Neural crest cell (in vitro differentiated cells): ENCODE results near the gene NFATC1. TPM values are rescaled to one million over a fixed set of nuclear protein-coding genes. Genes with fewer than 3 reads are reported as not detected.

Experiments used
- DNase-seq: peaks from one replicate; pipeline ENCODE4 v3.0.0; 2021; ENCODE audit warnings: low read depth, mixed read lengths, low spot score
- H3K27ac Mint-ChIP-seq: one replicate; pipeline ENCODE4 v1.8.0; 2021; ENCODE audit warnings: mild to moderate bottlenecking, mixed read lengths; ENCODE audit not compliant: unreplicated experiment
- H3K27me3 Mint-ChIP-seq: 2 replicates; pipeline ENCODE4 v1.8.0; 2021; ENCODE audit warnings: low read depth, mild to moderate bottlenecking, mixed read lengths
- H3K36me3 Mint-ChIP-seq: 2 replicates; pipeline ENCODE4 v1.8.0; 2021; ENCODE audit warnings: low read depth, mild to moderate bottlenecking, mixed read lengths
- H3K4me1 Mint-ChIP-seq: 2 replicates; pipeline ENCODE4 v1.8.0; 2021; ENCODE audit warnings: mixed read lengths
- H3K4me3 Mint-ChIP-seq: one replicate; pipeline ENCODE4 v1.8.0; 2021; ENCODE audit warnings: mild to moderate bottlenecking, mixed read lengths
- H3K9me3 Mint-ChIP-seq: 2 replicates; pipeline ENCODE4 v1.8.0; 2021; ENCODE audit warnings: mixed read lengths
- total RNA-seq: library from RNA; stranded (reverse); gene quantifications from 2 replicates; pipeline ENCODE4 v1.2.1, GENCODE V29; 2021
- TF ChIP-seq, protein P1 (sequence below): fragments of 200-600 bp; sonication (generic); conservative IDR thresholded peaks from 2 replicates; pipeline ENCODE4 v1.5.0; 2021; ENCODE audit warnings: antibody characterized with exemption, mild to moderate bottlenecking

Gene NFATC1
- total RNA-seq, 1 donor from 2014 or later, result 2.4 TPM

DNA sequence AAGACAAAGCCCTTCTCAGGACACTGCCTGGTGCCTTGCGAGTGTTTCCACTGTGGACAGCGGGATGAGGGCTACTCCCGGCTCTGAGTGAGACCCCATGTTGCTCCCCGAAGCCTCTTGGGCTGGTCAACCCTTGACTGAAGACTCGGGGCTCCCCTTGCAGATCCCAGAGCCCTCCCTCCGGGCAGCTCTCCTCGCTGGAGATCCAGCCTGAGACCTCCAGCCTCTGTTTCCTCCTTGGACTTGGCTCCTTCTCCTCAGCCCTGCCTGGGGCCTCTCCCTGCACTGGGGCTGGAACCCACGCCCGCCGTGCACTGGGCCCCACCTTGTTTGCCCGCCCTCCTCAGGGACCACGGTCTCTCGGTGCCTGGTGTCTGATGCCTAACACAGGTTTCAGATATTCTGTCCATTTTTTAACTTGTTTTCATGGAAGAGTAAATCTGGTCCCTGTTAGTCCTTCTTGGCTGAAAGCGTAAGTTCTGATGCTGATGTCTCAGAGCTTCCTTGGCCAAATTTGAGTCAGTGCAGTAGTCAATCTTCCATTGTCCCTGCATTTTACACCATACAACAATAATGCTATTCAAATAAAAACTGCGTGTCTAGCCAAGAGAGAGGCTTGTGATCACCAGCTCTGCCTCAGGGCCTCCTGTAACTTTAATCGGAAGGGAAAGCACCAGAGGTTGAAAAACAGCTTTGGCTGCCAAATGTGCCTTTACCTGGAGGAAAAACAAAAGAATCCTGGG lies 144.6 kb downstream of the NFATC1 start:
- Mint-ChIP-seq H3K4me1 (no peaks in the 10 kb centered on the region), H3K36me3 (peaks cover 3% of the 10 kb centered on the region), H3K27ac (no peak overlapping the region), H3K27me3 (peaks cover 5% of the 10 kb centered on the region), H3K4me3 (no peak overlapping the region), H3K9me3 (peaks cover 12% of the 10 kb centered on the region)
- no peak for DNase-seq
- TF ChIP-seq, protein P1, sequence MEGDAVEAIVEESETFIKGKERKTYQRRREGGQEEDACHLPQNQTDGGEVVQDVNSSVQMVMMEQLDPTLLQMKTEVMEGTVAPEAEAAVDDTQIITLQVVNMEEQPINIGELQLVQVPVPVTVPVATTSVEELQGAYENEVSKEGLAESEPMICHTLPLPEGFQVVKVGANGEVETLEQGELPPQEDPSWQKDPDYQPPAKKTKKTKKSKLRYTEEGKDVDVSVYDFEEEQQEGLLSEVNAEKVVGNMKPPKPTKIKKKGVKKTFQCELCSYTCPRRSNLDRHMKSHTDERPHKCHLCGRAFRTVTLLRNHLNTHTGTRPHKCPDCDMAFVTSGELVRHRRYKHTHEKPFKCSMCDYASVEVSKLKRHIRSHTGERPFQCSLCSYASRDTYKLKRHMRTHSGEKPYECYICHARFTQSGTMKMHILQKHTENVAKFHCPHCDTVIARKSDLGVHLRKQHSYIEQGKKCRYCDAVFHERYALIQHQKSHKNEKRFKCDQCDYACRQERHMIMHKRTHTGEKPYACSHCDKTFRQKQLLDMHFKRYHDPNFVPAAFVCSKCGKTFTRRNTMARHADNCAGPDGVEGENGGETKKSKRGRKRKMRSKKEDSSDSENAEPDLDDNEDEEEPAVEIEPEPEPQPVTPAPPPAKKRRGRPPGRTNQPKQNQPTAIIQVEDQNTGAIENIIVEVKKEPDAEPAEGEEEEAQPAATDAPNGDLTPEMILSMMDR, result no peak

DNA sequence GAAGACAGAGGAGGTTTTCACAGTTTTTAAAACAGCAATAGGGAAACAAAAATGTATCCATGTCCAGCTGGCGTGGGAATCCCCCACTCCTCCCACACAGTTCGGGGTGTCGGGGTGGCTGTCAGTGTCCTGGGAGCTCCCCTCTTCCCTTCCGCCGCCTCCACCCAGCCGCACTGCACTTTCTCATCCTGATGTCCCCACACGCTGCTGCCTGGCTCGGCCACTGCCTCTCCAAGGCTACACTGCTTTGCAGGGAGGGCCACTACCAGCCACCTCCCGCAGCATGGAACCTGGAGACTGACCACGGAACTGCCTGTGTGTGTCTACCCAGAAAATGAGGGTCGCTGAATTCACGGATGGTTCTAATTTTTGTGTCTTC lies 145.2 kb downstream of the NFATC1 start:
- H3K27ac Mint-ChIP-seq, result no peak overlapping the region
- DNase-seq, result no peak

DNA sequence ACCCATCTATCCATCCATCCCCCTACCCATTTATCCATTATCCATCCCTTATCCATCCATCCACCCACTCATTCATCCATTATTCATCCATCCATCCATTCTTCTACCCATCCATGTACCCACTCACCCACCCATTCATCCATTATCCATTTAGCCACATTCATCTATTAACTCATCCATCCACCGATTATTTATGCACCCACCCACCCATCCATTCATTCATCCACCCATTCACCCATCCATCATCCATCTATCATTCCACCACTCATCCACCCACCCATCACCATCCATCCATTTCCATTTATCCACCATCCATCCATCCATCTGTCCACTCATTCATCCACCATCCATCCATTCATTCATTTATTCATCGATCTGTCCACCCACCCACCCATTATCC lies 146.5 kb downstream of the NFATC1 start:
- TF ChIP-seq, protein P1, result no peak
- no peak for DNase-seq
- Mint-ChIP-seq H3K27ac (no peak overlapping the region), H3K9me3 (peaks cover 12% of the 10 kb centered on the region), H3K4me3 (no peak overlapping the region), H3K36me3 (peaks cover 3% of the 10 kb centered on the region), H3K27me3 (no peaks in the 10 kb centered on the region), H3K4me1 (peaks cover 6% of the 10 kb centered on the region)

More for the DNA sequence above, 145.2 kb downstream of the NFATC1 start:
- peaks cover 3% of the 10 kb centered on the region for H3K36me3 Mint-ChIP-seq
- no peaks in the 10 kb centered on the region for H3K27me3 Mint-ChIP-seq
- peaks cover 12% of the 10 kb centered on the region for H3K9me3 Mint-ChIP-seq
- TF ChIP-seq, protein P1, result no peak
- no peaks in the 10 kb centered on the region for H3K4me1 Mint-ChIP-seq
- H3K4me3 Mint-ChIP-seq, result no peak overlapping the region

DNA sequence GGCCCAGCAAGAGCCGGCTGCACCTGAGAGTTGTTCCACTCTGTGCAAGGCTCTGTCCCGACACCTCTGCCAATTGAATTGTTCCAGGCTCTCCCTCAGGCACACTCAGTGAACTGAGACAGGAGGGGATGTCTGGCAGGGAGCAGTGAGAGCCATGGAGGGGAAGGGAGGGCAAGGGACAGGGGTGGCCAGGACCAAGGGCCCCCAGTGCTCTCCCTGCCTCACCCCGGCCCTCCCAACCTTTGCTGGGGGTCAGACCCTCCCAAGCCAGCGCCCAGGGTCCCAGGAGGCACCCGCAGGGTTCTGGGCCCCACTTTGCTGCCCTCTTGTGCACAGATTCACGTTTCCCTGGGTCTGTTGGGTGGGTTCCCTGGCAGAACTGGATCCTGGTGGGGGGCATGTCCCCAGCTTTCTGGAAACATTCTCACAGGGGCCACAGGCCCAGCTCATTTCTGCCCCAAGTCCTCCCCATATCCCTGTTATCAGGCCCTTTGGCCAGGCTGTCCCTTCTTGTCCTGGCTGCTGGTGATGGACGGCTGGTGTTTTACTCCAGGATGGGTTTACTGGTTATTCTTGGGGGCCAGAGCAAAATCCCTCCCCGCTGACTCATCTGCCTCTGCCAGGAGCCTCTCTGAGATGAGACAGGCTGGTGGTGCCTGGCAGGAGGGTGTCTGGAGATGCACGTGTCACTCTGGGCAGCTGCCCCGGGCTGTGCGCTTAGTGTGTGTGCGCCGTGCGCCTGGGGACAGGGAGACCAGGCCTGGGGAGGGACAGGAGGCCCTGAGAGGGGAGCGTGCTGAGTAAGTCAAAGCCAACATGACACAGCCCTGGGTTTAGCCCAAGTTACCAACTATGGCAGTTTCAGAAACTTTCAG lies 147.4 kb downstream of the NFATC1 start:
- no peaks in the 10 kb centered on the region for H3K27me3 Mint-ChIP-seq
- TF ChIP-seq, protein P1, result no peak
- H3K4me3 Mint-ChIP-seq, result no peak overlapping the region
- no peak overlapping the region for H3K27ac Mint-ChIP-seq
- H3K9me3 Mint-ChIP-seq, result peaks cover 7% of the 10 kb centered on the region
- no peak for DNase-seq
- no peaks in the 10 kb centered on the region for H3K36me3 Mint-ChIP-seq
- H3K4me1 Mint-ChIP-seq, result peaks cover 7% of the 10 kb centered on the region

DNA sequence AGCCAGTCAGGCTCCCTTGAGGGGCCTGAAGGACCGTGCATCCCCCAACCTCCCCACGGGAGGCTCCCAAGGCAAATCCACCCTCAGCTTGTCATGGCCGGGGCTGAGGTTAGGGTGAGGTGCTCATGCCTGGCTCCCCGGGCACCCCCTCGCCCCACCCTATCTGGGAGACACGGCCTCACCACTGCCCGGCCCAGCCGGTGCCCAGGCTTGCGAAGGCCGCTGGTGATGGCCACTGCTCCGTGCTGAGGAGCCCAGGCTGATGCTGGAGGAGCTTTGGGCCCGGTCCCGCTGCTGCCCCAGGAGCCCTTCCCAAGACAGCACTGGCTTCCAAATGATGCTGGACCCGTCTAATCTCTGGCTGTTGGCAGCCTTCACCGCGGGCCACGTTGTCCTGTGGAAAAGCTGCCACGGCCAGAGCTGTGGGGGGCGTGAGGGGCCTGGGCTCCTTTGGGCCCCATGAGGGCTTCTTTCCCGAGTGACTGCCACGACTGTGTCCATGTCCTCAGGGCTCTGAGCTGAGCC lies 148.2 kb downstream of the NFATC1 start:
- H3K9me3 Mint-ChIP-seq, result peaks cover 7% of the 10 kb centered on the region
- no peak overlapping the region for H3K4me3 Mint-ChIP-seq
- TF ChIP-seq, protein P1, result no peak
- H3K27ac Mint-ChIP-seq, result no peak overlapping the region
- peaks cover 7% of the 10 kb centered on the region for H3K4me1 Mint-ChIP-seq
- no peaks in the 10 kb centered on the region for H3K36me3 Mint-ChIP-seq
- no peak for DNase-seq
- no peaks in the 10 kb centered on the region for H3K27me3 Mint-ChIP-seq
